GM12865 (cell line): ENCODE data around the gene CDH13.

Experiments used
- DNase-seq: peaks from one replicate; pipeline ENCODE4 v3.0.0; 2010; ENCODE audit warnings: low read depth
- H3K4me3 ChIP-seq: 2 replicates; pipeline ENCODE4 v1.5.1; 2011; ENCODE audit warnings: mild to moderate bottlenecking, low read depth, low read length, control low read depth
- TF ChIP-seq, protein P1 (sequence below): IDR thresholded peaks from 2 replicates; pipeline ENCODE4 v1.5.1; 2011; ENCODE audit warnings: low read length, control low read depth, low read depth, inconsistent platforms; ENCODE audit not compliant: insufficient read depth; ENCODE audit errors: missing control alignments

CDH13 gene

DNA sequence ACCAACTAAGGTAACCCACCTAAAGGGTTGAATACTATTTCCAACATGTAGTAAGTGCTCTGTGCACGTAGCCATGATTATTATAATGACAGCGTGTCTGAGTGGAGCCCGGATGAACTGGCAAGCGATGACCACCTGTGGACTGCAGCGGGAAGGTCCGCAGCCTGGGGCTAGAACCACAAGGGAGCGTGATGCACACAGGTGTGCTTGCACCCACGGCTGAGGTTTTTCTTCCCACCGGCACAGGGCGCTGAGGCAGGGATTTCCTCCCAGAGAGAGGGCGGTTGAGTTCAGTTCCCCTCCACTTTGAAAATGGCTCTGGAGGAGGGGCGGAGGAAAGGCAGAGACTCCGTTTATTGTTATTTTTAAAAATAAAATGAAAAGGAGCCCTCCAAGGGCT is 959.3 kb downstream of the CDH13 start:
- no peak for DNase-seq
- H3K4me3 ChIP-seq, result no peak overlapping the region
- TF ChIP-seq, protein P1, sequence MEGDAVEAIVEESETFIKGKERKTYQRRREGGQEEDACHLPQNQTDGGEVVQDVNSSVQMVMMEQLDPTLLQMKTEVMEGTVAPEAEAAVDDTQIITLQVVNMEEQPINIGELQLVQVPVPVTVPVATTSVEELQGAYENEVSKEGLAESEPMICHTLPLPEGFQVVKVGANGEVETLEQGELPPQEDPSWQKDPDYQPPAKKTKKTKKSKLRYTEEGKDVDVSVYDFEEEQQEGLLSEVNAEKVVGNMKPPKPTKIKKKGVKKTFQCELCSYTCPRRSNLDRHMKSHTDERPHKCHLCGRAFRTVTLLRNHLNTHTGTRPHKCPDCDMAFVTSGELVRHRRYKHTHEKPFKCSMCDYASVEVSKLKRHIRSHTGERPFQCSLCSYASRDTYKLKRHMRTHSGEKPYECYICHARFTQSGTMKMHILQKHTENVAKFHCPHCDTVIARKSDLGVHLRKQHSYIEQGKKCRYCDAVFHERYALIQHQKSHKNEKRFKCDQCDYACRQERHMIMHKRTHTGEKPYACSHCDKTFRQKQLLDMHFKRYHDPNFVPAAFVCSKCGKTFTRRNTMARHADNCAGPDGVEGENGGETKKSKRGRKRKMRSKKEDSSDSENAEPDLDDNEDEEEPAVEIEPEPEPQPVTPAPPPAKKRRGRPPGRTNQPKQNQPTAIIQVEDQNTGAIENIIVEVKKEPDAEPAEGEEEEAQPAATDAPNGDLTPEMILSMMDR, result no peak

DNA sequence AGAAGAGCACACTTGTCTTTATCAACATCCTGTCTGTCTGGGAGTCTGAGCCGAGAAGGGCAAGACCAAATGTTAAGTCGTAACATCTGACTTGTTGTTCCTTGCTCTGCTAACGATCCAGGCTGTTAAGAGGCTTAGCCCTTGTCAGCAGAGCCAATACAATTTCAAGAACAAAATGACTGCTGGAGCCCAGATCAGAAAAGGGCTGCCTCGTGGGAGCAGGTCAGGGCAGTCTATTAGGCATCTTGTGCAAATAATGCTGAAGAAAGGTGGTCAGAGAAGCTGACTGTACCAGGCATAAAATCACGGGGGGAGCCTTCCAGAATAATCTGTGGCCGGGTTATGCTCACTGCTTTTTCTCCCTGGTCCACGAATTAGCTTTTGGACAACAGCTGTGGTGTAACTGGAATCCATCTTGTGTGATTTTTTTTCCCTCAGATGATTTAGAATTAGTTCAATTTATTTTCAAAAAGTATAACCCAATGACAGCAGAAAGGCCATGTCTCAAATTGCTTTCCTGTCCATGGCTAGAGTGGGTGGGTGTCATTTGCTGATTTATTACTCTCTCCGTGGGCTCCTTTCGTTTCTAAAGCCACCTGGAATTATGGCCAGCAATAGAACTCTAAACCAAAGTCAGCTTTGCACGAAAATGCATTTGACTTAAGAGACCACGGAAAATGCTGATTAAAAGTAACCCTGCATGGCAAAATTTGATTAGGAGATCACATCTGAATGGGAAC is 959.9 kb downstream of the CDH13 start:
- TF ChIP-seq, protein P1, result no peak
- DNase-seq, result no peak
- no peak overlapping the region for H3K4me3 ChIP-seq

GRCh38 chr16:83587201-83587600 is 960.4 kb downstream of the CDH13 start:
- no peak for DNase-seq
- H3K4me3 ChIP-seq, result no peak overlapping the region
- TF ChIP-seq, protein P1, result no peak

DNA sequence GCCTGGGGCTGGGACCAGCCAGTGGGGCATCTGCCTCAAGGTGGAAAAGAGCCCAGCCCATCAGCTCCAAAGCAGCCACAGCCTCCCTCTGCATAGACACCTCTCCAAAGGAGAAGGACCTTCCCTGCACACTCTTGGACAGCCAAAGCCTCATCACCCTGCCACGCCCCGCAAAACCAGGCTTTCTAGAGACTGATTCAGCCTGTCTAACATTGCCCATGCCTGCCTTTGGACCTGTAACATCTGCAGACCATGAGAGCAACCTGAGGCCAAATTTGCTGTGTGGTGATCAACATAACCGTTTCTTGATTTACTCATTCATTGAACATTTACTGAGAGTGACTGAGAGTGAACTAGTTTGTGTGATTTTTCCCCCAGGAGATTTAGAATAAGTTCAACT is 961.3 kb downstream of the CDH13 start:
- DNase-seq, result no peak
- H3K4me3 ChIP-seq, result no peak overlapping the region
- TF ChIP-seq, protein P1, result no peak

- no peak for DNase-seq
- TF ChIP-seq, protein P1, result no peak
- no peak overlapping the region for H3K4me3 ChIP-seq
Observed at GRCh38 chr16:83589576-83589975, 962.8 kb downstream of the CDH13 start.

DNA sequence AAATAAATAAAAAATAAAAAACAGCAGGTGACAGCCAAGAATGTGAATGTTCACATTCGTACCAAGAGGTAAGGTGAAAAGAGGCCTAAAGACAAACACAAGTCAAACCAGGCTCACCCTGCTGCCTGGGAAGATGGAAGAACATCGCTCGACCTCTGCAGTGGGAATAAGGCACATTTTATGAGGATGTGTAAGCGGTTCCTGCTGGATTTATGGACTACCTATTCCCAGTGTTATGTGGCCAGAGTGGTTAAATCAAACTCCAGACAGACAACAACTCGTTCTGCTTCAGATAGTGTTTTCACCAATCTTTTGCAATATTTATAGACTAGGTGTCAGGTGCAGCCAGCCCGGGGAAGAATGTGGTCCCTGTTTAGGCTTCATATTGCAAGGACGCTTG is 966.0 kb downstream of the CDH13 start:
- DNase-seq, result no peak
- no peak overlapping the region for H3K4me3 ChIP-seq
- TF ChIP-seq, protein P1, result no peak
